DMS114 treated with DMSO at 0.1 percent for 48 hours (cell line): ENCODE results near the gene SMG7.

Experiments used
- DNase-seq: peaks from one replicate; lab custom pipeline; 2025; ENCODE audit not compliant: unreplicated experiment; lab: John Stamatoyannopoulos, UW

SMG7 gene

GRCh38 chr1:183562701-183563100 lies 90.4 kb downstream of the SMG7 start:
- DNase-seq: no peak

GRCh38 chr1:183565261-183565660 lies 93.0 kb downstream of the SMG7 start:
- DNase-seq: no peak

- DNase-seq: no peak
These were observed 93.7 kb downstream of the SMG7 start for GRCh38 chr1:183566026-183566425.

DNA sequence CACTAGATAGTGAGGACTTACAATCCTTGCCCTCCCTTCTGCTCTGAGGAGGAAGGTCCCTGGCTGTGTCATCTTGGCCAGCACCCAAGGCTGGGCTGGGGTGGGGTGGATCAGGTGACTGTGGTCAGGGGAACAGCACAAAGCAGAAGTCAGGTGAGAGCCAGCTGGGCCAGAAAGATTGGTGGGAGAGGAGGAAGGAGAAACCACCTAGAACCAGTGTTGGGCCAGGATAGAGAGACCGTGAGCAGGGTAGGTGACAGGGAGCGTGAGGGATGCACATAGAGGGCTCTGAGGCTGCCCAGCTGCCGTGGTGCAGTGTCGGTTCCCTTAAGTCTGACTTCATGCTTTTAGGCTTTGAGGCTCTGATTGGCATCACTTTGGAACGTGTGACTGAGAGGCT lies 95.3 kb downstream of the SMG7 start:
- DNase-seq: no peak

GRCh38 chr1:183568176-183569021 lies 96.1 kb downstream of the SMG7 start:
- no peak for DNase-seq

DNA sequence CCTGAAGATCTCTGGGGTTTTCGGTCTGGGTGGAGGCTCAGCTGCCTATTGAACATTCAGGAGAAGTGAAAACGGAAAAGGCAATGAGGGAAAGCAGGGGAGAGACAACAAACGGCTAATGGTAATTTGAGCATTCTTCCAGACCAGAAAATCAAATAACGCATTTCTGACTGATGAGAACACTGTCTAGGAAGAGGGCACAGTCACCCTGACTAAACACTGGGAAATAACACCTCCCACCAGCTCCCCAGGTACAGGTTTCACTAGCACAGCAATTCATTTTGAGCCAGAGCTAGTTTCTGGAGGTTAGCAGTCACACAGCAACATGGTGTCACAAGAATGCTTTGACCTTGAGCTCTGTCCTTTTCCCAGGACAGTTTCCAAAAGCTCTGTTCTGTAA lies 96.8 kb downstream of the SMG7 start:
- DNase-seq: no peak

DNA sequence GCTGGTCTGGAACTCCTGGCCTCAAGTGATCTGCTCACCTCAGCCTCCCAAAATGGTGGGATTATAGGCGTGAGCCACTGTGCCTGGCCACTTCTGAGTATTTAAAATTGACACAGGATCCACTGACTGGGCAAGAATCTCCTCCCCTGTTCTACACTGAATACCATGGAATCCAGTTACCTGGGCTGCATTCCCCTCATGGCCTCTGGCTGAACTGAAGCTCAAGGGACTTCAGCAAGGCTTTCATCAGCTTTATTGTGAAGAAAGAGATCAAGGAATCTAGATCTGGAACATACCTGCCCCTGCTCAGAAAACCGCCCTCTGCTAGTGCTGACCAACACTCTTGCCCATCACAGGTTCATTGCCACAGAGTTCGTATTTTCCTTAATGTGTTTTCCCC lies 97.5 kb downstream of the SMG7 start:
- no peak for DNase-seq

DNA sequence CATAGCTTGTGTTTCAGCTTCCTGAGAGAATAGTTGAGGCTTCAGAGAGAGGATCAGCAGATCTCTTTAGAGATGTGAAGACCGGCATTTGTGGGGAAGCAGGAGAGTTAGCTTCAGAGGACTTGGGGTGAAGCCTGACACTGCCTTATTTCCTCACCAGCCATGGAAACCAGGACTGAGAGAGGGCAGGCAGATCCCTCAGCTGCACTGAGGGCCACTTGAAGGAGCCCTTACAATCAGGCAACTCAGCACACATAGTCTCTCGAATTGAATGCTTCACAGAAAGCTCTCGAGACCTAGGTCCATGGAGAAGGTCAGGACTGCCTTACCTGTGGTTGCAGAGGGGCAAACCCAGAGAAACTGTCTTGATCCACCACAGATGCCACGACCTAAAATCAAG lies 98.2 kb downstream of the SMG7 start:
- no peak for DNase-seq

DNA sequence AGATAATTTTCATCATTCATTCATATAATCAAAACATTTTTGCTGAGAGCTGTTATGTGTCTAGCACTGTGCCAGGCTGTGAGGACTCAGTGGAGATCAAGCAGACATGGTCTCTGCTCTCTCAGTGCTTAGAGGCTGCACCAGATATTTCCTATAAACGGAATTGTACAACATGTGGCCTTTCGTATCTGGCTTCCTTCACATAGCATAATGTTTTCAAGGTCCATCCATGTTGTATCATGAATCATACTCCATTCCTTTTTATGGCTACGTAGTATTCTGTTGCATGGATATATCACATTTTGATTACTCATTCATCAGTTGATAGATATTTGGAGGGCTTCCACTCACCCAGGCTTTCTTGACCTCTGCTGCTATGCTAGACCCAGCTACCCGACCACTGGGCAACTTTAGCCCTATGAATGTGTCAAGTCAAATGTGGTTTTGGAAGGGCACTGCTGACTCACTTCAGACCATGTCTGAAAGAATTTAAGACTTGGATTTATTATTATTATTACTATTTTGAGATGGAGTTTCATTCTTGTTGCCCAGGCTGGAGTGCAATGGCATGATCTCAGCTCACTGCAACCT lies 99.5 kb downstream of the SMG7 start:
- no peak for DNase-seq

GRCh38 chr1:183572721-183573120 lies 100.4 kb downstream of the SMG7 start:
- no peak for DNase-seq

GRCh38 chr1:183575606-183576005 lies 103.3 kb downstream of the SMG7 start:
- DNase-seq: no peak

DNA sequence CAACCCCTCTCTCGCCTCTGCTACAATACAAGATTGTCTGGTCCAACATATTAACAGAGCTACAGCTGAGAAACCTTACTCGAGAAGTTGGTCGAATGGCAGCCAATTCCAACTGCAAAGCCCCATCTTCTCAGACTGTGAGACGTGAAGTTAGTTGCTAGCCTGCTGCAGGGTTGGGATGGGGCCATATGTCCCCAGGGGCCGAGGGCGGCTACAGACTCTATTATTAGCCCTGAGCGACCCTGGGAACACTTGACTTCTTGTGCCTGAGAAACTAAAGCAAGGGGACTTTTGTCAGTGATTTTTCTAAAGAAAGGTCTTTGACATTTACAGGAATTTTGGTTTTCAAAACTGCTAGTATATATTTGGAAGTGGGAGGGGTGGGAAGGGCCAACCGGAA lies 104.2 kb downstream of the SMG7 start:
- no peak for DNase-seq

DNA sequence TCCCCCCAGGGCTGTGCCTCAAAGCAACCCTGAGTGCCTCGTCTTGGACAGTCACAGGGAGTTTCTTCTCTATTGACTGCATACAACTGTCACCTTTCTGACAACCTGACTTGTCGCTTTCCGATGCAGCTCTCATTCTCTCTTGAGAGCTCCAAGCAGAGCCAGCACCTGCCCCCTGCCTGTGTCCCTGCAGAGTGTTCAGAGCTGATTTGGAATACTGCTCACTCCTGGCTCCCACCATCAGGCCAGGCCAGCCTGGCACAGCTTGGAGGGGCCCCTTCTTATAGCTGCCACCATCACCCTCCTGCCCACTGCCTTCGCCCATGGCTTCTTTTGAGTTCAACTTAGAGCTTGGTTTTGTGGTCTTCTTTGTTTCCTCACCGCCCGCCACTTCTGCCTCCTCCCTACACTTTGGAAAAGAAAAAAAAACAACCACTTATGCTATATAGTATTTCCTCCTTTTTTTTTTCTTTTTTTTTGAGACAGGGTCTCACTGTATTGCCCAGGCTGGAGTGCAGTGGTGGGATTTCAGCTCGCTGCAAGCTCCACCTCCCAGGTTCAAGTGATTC lies 105.7 kb downstream of the SMG7 start:
- DNase-seq: no peak

DNA sequence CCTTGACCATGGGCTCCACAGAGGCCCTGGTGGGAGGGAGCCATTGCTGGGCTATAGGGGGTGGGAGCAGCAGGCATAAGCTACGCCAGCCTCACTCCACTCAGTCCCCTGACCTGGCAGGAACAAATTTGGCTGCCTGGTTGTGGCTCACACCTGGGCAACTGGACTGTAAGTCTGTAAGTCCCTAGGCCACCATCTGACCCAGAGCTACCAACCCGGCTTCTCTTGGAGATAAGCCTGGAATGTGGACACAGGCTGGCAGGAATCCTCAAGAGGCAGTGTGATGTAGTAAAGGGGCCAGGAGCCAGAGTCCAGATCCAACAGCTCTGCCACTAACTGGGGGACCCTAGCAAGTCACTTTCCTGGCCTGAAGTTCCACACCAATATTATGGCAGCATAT lies 106.6 kb downstream of the SMG7 start:
- no peak for DNase-seq

GRCh38 chr1:183580281-183580682 lies 108.0 kb downstream of the SMG7 start:
- DNase-seq: no peak

GRCh38 chr1:183582021-183582713 lies 109.9 kb downstream of the SMG7 start:
- DNase-seq: no peak

DNA sequence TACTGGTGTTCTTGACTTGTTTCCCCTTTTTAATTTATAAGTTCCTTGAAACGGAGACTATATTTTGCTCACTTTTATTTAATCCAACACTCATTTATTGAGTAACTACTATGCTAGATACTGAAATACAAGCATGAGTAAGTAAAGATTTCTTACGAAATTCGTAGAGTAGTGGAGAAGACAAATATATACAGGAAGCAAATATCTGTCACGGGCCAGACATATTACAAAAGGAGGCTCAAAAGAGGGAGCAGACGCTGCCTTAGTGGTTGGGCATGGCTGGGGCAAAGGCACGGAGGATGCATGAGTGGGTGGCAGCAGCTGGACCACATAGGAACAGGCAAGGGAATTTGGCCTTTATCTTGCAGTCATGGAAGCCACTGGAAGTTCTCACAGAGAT lies 111.2 kb downstream of the SMG7 start:
- DNase-seq: no peak

DNA sequence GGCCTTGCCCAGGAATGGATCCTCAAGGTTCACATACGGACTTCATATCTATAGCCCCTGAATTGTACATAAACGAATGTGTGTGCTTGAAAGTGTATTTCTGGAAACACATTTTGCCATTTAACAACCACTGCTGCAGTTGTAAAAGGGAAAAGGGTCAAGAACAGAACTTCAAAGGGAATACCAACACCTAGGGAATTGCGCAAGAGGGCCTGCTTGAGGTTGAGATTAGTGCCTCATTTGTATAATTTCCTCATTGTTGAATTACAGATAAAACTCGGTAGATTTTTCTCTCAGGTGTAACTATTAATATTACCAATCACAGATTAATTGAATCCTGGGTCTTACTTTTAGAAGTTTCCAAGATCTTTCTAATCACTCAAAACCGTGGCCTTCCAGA lies 111.8 kb downstream of the SMG7 start:
- no peak for DNase-seq

DNA sequence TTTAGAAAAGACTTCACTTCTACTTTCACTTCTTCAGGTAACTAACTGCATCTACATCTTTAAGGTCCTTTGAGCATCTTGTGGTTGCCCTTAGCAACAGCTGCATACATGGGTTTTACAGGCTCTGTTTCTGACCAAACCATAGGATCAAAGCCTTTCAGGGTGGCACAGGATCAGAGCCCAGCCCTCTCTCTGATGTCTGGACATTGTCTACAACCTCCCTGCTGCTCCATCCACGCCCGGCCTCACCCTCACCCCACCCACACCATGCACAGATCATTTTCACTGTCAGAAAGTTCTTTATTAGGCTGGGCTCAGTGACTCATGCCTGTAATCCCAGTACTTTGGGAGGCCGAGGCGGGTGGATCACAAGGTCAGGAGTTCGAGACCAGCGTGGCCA lies 112.7 kb downstream of the SMG7 start:
- DNase-seq: no peak

DNA sequence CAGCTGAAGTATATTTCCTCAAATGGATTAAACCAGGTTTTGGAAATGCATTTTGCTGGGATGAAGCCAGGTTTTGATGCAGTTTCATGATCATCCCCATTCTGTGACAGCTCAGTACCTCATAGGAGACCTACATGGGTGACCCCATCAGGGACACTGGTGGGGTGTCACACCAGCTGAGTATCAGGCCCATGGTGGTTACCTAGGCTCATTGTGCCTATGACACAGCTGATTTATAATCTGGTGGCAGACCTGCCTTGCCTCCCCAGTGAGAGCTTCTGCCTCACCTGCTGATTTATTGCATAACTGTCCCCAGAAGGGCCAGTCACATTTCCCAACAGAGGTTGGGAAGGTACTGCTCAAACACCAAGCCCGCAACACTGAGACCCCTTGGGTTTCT lies 114.2 kb downstream of the SMG7 start:
- no peak for DNase-seq

GRCh38 chr1:183586926-183587325 lies 114.6 kb downstream of the SMG7 start:
- no peak for DNase-seq

GRCh38 chr1:183588827-183589226 lies 116.5 kb downstream of the SMG7 start:
- no peak for DNase-seq
